CD1c-positive myeloid dendritic cell (primary cell): ENCODE measurements around the gene ZNF236.

ENCODE experiments used
- DNase-seq: peaks from one replicate; pipeline ENCODE4 v3.0.0-alpha.2; 2016; ENCODE audit errors: extremely low spot score

ZNF236 gene

DNA sequence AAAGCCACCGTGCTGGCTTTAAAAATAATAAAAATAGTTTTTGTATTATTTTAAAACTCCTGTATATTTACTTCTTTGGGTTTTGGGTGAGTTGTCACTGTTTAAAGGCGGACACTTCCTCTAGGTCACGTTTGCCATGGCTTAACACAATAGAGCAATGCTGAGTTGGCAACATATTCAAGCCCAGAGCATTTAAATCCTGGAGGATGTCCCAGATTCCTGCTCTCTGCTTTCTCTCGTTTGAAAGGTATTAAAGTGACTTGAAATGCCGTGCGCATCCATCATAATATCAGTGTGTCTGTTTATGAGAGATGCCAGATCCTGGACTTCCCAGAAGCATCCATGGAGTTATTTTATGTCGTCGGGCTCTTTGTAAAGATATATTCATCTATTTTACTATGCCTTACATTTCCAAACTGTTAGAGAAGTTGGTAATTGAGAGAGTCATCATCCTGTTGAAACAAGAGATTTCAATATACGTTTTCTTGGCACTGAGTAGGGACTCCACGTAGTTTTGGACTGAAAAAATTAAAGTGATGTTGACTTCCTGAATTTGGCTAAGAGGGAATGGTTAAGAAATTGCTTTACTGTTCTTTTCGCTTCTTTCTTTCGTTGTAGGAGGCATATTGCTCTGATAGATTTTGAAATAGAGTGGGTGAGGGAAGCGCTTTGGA is 150.6 kb downstream of the ZNF236 start:
- DNase-seq, result no peak

DNA sequence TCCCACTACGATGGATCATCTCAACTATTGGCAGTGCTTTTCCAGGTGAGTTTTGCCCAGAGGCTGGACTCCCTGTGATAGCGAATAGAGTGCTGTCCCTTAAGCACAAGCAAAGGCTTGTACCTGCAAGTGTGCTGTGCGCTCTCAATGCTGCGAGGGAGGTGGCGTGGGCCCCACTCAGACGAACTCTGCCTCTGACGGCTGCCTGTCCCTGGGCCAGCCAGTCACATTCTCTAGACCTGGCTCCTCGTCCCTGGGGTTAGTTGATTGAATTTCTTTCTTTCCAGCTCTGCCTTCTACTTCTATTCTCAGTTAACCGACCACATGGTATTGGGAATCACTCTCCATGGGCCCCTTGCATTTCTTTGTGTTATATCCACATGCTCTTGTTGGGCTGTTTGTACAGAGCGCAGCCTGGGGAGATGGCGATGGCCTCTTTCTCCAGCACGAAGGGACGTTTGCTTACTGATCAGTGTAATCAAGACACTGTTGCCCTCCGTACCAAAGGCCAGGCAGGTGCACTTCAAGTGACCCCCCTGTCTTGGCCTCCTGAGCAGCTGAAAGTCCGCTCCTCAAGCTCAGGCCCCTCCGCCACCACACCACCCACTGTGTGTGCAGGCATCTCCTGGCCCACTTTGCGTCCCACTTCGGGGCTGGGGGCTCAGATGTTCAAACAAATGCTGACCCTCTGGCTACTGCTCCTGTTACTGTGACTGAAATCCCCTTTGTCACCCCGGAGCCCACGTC is 151.3 kb downstream of the ZNF236 start:
- no peak for DNase-seq

DNA sequence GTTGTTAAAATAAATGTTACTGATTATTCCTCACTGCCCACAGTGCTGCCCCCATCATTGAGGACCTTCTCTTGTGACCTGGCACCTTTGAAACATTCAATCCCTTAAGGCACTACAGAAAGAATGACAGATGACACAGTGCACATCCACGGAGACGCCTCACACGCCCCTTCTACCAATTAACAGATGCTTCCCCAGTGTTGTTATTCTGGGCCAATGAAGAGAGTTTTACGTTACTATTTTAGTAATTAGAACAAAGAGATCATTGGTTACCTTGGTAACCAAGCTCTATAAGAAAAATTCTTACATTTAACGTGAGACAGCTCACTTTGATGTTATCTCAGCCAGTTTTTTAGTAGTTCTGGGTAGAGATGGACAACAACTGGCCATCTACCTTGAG is 152.0 kb downstream of the ZNF236 start:
- no peak for DNase-seq

DNA sequence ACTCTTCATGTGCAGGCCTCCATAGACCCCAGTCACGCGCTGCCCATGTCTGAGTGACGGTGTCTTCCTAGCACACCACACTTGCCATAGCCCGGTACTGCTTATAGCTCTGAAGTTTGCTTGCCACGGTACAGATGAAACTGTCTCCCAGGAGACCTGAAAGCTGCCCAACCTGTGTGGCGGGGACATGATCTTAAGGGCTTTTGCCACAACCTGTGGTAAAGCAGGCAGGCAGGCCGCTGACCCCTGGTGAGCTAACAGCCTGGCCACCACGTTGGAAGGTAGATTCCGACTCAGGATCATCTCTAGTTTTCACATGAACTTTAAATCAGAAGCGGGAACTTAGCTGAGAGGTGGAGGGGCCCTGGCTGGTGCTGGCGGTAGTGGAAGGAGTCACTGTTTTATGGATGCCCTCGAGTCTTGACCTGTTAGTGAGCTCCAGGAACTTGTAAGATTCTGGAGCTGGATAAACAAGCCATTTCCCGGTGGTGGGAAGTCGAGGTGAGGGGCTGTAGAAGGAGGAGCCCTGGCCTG is 153.3 kb downstream of the ZNF236 start:
- no peak for DNase-seq

DNA sequence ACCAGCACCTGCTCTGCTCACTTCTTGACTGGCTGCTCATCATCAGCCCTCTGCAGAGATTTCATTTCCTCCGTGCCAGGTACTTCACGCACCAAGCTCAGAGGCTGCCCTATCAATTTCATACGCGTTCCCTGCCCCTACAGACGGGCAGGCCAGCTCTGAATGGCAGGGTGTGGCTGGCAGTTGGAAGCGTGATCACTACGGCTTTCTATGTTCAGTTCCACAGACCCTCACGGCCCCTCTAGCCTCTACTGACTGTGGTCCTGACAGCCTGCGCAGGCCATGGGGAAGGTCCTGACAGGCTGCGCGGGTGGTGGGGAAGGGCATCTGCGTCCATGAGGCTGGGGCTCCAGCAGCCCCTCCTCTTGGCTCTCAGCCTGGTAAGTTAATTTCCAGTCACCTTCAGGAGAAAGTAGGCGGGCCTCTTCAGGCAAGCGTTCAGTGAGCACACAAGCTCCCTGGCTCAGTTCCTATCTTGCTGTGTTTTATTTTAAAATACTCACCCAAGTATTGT is 154.8 kb downstream of the ZNF236 start:
- DNase-seq, result no peak

DNA sequence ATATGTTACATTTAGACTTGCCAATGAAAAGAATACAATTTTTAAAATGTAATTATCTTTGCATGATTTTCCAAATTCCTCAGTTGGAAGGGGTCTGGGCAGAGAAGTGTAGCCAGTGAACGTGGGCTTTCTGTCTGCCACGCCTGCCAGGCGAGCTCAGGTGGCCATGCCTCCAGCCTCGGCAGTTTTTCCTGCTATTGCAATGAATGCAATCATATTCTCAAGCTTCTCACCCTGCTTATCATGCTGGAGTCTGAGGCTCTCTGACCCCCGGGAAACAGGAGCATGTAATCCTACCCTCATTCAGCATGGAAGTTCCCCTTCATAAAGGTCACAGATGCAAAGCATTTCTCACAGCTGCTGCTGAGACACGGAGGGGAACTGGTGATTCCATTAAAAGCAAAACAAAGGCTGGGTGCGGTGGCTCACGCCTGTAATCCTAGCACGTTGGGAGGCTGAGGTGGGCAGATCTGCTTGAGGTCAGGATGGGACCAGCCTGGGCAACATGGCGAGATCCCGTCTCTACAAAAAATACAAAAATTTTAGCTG is 155.4 kb downstream of the ZNF236 start:
- no peak for DNase-seq

DNA sequence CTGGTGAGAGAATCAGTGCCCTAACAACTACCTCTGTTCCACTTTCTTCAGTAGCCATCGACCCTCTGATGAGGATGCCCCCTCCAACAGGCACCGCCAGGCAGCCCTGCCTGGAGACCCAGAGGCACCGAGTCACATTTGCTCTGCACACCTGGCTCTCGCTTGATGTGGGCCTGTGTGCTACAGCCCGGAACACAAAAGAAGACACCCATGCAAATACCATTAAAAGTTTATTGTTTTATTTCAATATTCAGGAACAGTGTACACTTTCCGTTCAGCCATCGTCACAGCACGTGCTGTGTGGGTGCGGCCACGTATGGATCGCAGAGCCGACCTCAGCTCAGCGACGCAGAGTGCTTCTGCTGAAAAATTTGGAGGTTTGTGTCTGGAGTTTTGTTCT is 156.3 kb downstream of the ZNF236 start:
- no peak for DNase-seq

DNA sequence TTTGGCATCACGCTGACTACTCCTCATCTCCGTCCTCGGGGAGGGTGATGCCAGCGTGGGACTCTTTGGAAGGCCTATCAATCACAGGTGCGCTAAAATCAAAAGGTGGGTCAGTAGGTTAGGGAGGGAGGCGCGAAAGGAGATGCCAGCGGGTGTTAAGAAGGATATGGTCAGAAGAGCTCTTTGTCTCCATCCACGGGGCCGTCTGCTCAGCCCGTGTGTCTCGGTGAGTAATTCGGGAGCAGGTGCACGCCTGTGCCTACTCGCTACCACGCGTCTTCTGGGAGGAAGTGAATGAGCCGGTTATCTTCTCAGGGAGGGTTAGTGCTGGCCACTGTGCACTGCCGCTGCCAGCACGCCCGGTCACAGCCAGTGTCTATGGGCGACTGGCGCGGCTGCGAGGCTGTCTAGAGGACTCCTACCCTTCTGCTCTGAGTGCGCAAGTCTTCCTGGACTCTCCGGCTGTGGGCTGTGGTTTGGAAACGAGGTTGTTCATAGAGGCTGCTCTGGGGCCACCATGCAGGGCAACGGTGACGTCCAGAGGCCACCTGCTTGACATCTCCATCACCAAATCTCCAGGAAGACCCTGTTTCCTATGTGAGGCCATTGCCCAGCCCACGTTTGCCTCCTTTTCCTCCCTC is 156.9 kb downstream of the ZNF236 start:
- DNase-seq, result no peak

DNA sequence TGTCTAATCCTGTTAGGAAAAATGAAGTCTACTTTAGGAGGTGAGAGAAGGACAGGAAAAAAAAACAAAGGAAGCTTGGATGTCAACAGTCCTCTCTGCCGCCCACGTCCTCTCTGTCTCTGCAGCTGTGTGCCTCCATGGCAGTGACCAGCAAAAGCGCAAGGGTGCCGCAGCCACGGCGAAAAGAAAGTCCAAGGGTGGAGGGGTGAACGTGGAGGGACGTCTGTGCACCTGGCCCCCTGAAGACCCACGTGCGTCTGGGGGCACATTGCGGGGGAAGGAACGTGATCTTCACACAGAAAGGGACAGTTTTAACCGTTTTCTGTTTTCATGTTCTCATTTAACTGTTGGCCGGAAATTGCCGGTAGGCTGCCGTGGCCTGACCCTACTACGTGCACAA is 157.5 kb downstream of the ZNF236 start:
- DNase-seq, result no peak

DNA sequence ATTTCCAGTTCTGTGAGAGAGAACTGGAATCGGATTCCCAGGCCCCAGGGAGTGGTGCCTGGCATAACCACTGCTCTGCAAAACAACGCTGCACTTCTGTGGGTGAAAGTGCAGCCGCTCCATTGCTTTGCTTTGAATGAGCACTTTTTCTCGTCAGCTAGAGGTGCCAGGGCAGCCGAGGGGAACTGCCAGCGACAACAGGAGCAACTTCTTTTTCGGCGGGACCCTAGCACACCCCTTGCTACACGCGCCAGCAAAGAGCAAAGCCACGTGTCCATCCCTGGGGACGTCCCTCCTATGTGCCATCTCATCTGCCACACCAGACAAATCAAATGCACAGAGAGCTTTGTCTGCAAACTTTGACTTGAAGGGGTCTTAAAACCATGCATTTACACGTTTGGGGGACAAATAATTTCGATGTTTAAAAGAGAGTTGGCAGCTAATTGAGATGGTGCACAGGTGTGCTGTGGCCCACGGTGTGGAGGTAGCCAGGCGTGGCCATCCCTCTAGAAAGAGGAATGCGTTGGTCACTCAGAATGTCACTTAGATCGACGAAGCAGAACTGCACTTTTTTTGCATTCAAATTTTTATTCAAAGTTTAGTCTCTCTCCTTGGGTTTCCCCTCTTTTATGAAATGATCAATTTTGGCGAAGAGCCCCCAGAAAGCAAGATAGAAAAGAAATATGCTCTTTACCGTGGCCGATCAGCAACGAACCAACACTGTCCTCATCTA is 158.5 kb downstream of the ZNF236 start:
- DNase-seq, result no peak

DNA sequence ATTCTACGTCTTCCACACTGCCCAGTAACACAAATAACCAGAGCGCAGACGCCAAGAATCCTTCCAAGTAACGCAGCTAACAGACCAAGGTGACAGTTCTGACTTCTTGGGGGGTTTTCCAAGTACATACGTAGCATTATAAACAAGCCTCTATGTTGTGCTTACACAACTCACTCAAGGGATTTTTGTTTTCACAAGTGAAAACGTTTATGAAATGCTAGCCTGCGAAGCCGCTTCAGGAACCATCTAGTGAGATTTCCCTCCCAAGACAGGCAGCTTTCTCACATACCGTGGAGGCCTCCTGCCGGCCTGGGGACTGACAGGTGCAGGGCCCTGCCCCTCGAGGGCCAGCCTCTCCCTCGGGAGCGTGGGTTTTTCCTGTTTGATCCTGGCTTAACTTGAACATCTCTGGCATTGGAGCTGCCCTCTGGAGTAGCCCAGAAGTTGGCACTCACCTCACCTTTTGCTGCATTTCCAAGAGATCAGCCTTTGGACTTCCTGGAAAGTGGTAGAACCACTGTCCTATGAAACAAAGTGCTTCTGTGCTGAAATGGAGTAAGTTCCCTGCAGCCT is 159.1 kb downstream of the ZNF236 start:
- no peak for DNase-seq

DNA sequence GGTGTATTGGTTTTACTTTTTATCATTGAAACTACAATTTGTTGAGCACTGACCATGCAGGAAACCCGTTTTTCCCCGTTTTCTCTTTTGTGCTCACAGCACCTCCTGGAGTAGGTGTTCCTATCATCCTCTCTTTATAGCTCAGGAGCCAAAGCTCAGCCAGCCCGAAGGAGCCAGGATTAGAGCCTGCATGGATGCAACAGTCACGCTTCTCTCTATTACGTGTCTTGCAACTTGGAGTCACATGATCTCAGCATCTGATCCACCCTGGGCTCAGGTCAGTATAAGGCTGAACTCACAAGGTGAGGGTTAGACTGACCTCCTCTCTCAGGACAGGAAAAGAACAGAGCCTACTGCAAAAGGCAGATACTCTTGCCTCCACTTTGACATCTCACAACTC is 159.7 kb downstream of the ZNF236 start:
- no peak for DNase-seq

DNA sequence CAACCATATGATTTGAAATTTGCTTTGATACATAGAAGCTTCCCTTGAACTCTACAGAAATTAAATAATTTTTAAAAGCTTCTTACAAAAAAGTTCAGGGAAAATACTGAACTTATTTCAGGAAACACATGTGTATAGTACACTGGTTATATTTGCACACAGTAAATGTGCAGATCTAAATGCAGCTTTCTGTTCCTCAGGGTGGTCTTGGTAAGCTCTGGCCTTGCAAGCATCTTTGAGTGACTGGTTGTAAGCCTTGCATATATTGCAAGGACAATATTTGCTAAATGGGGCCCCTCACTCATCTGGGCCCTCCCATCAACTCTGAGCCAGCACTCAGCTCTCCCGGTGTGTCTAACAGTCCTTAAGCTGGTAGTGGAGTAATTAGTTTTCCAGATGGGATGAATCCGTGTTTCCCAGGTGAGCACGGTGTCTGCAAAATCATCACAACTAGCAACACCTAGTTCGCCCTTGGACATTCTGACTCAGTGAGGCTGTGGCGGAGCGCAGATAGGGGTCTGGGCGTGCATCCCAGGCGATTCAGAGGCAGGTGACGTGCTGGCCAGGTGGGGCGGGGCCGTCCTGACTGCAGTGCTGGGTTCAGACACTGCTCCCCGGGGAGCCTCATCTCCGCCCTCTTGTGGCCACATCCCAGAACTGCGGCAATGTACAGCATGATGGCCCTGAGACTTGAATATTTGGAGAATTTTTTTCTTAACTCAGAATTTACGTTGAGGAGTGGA is 160.7 kb downstream of the ZNF236 start:
- peak; percentile 80 for DNase-seq

DNA sequence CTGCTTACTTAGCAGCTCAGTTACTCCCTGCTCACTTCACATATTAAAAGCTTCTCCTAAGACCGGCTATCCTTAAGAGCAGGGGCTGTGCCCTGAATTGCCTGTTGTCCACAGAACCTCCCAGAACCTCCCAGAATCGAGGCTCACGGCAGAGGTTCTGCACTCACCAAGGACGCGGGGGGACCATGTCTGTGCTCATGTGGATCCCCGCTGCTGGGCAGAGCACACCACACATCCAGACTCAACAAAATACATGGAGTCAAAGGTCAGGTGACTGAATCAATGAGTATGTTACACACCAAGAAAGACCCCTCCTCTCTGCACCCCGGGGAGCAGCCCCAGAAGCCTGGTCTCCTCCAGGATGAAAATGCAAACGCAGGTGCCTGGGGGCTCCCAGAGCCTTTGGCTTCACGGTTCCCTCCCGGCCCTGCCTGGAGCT is 161.3 kb downstream of the ZNF236 start:
- DNase-seq, result no peak

DNA sequence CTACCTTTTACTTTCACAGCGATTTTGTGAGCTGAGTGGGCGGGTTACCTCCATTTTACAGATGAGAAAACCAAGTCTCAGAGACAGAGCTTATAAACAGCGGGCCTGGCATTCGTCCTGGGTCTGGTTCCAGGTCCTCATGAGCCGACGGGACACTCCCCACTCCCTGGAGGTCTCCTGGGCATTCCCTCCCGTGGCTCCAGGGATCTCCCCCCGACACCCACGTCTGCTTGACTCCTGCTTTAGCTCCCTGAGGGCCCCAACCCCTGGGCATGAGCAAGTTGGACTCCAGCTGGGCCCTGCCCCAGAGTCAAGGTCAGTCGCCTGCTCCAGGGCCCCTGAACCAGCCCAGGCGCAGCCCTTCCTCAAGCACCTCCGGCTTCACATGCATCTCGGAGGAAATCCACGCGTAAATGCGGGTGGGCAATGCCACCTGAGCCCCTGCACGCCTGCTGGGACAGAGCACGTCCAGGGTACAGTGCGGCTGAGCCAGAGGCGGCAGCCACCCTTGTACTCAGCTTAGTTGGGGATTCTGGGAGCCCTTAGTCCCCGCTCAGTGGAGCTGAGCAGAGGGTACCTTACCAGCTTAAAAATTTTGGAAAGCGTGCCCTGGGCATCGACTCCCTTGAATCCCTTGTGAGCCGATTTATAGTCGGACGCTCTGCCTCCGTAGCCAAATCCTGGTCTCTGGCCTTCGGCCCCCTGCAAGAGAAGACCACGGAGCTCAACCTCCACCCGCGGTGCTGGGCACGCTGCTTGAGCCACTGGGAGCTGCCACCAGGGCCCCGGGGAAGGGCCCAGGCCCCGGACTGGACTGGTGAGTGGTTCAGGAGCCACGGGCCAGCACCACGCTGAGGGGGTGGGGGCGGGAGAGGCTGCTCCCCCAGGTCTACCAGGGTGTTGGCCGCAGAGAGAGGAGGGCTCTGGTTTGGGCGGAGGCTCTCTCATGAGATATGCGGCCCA is 162.1 kb downstream of the ZNF236 start:
- no peak for DNase-seq

DNA sequence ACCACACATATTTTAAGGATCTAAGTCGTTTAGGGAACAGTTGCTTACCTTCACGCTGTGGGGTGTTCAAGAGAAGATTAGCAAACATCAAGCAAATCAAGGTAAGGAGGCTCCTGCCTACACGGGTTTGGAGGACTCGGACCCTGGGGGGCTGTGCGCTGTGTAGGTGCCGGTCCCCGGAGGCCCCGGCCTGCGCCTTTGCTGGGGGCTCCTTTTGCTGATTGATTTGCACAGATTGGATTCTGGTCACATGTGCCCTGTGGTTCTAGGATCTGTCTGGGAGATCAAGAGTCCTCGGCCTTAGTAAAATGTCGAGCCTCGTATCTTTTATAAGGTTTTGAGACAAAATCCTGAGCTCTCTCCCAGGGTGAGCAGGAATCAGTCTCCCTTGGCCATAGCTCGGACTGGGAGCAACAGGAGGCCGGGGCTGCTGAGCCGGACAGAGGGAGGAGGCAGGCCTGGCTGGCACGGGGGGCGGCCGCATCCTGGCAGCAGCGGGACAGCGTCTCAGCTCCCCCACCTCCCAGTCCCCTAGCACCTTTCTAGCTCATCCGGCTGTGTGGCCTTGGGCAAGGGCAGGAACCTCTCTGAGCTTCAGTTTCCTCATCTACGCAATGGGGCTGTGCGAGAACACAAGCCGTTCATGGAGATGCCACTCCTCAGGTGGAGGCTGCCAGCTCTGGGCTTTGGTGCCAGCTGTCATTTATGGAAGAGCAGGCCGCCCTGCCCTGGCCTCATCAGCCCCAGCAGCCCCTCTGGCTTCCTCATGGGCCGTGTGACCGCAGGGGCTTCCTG is 163.0 kb downstream of the ZNF236 start:
- no peak for DNase-seq

DNA sequence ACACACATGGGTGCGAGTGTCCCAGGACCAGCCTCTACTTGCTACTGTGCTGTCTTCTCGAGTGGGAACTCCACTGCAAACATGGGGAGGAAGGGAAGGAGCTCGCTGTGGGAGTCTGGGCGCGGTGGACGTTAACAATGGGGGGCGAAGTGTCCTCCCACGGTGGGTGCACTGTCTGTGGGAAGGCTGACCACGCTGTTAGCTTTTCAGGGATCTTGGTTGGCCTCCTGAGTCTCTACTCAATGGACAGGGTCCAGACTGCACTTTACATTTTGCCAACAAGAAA is 163.5 kb downstream of the ZNF236 start:
- no peak for DNase-seq

DNA sequence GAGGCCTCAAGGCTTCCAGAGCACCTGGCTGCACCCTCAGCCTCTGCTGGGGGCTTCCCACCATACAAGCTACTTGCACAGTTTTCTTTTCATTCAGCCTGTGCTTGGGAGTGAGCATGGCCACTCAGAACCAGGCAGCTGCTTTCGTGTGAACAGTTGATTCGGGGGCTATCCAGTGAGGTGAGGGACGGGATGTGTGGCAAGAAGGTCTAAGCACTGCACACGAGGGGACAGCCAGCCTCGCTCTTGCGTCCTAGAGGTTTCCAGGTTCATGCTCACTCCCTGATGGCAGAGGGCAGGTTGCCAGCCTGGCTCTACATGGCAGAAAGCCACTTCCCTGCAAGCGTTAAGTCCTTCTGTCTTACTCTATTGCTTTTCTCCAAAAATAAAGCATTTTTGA is 164.0 kb downstream of the ZNF236 start:
- no peak for DNase-seq
